Measurements from ENCODE around the gene FOXL3.
"Not testable (repeated sequence)": the region's sequence is repeated elsewhere in the genome, so short reads cannot be mapped to it uniquely, and the experiment has no call there.

FOXL3 gene

GRCh38 chr7:326809-327232 is 36.9 kb downstream of the FOXL3 start:
- no peak for FAIRE-seq

GRCh38 chr7:327233-327931 is 37.4 kb downstream of the FOXL3 start:
- no peak for FAIRE-seq

DNA sequence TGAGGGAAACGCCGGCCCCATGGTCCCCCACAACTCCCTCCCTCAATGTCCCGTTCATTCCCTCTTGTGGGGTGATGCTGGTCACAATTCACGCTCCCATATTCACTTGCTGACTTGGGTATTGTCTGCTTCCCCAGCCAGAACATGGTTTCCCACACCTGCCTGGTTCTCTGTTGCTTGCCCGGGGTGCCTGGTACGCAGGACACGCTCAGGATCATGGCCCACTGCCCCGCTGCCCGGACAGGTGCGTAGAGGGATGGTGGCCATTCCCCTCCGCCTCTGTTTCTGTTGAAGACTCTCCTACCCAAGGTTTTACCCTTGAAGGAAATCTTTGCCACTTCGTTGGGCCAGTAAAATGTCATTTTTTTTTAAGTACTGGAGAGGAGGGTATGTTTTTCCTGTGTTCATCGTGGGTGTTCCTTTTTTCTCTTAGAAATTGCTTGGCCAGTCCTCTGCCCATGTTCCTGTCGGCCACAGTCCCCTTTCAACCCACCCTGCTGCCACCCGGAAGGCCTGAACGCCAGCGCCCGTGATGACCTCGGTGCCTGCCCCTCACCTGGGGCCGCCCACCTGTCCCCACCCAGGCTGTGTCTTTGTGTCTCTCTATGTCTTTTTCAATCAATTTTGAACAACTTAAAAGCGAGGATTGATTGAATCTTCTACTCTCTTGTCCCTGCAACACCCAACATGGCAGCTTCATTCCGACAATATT is 38.2 kb downstream of the FOXL3 start:
- FAIRE-seq: no peak

- no peak for FAIRE-seq
Observed at GRCh38 chr7:329691-330281, 39.8 kb downstream of the FOXL3 start.

DNA sequence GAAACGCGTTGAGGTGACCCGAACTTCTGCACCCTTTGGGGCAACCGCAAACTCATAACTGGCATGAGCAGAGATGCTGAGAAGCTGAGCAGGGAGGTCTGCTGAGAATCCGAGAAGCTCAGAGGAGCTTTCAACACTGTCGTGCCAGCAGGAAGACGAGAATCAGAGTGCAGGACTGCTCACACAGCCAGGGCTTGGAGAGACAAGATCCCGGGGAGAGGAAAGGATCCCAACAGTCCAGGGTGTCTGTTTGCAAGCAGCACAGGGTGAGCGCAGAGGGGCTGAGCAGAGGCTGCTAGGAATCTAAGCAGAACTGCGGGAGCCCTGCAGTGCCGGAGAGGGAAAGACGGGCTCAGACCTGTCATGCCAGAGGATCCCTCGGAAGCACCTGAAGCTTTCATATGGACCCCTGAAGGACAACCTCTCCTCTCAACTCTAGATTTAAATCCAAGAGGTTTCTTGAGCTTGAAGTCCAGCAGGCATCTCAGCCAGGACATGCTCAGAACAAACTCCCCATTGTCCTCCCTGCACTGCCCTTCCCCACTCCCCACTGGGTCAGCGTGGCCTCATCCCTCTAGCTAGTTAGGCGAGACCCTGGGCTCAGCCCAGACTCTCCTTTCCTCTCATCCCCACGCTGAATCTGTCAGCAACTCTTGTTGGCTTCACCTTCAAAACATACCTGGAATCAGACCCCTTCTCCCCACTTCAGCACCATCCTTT is 40.7 kb downstream of the FOXL3 start:
- no peak for FAIRE-seq

DNA sequence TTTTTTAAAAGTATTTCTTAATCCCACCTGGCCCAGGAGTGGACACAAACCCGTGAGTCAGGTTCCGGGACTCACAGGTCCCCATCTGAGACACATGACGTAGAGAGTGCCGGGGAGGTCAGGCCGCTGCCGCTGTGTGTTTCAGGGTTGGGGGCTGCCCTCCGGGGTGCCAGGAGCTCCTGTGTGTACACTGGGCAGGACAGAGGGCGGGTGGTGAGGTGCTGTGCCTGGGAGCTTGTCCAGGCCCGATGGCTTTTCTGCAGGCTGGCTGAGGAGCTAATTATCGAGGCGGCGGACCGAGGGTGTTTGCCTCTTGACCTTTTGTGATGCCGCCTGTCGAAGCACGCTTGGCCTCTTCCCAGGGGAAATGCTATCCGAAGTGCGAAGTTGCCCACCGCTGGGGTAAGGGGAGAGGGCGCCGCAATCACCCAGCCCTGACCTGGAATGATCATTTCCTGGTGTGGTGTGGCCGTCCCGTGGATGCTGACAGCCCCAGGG is 42.1 kb downstream of the FOXL3 start:
- FAIRE-seq: no peak

DNA sequence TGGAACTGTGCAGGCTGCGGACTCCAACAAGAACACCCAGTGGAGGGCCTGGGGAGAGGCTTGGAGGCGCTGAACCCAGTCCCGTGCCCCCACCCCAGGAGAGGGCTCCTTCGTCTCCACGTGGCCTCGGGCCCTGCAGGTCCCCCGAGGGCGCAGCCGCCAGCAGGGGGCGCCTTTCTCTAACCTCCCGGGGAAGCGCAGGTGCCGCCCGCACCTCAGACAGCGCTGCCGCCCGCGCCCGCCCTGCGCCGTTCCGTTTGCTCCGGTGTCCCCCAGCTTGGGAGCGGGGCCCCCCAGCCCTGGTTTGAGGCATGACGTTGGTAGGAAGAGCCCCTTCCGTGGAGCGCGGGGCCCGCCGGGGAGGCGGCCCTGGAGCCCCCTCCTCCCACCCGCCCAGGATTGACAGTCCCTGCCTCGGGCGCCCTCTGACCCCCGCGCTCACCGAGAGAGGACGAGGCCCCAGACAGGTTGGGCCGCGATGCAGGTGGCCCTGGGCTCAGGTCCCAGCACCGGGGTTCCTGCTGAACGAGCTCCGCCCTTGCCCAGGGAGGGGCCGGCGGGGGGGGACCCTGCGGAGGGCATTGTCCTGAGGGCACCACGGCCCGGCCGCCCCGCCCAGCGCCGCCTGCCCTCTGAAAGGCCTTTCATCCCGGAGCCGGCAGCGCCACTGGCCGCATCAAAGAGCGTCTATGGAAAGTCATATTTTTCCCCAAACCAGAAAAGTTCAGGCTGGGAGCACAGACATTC is 42.8 kb downstream of the FOXL3 start:
- FAIRE-seq: no peak

DNA sequence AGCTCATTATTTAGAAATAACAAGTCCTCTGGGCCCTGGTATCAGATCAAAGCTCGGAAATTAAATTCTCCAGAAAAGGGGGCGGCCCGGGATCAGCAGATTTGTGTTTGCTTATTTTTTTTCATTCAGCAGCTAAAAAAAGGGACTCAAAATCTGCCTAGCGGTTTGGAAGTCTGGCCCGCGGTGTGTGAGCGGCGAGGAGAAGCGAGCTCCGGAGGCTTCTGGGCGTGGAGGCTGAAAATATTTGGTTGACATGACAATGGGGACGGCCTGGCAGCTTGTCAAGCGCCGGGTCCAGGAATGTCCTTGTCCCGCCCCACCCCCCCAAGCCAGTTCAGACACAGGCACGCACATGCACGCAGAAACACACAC is 43.4 kb downstream of the FOXL3 start:
- FAIRE-seq: no peak

DNA sequence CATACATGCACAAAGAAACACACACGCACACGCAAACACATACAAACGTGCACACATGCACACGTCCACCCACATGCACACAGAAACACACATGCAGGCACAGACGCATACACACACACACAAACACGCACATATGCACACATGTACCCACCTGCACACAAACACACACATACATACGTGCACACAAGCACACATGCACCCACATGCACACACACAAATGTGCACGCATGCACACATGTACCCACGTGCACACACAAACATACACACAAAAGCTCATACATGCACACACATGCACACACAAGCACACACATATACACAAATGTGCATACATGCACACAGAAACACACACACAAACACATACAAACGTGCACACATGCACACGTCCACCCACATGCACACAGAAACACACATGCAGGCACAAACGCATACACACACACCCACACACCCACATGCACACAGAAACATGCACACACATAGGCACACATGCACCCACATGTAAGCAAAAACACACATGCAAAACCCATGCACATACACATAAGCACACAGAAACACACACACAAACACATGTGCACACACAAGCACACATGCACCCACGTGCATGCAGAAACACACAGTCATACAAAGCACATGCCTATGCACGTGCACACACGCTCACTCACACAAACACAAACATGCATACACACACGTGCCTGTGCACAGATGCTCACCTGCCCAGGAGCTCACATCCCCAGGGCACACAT is 44.8 kb downstream of the FOXL3 start:
- no peak for FAIRE-seq

GRCh38 chr7:335358-336148 is 45.6 kb downstream of the FOXL3 start:
- FAIRE-seq: no peak

GRCh38 chr7:336149-336533 is 46.2 kb downstream of the FOXL3 start:
- not testable (repeated sequence) for FAIRE-seq

DNA sequence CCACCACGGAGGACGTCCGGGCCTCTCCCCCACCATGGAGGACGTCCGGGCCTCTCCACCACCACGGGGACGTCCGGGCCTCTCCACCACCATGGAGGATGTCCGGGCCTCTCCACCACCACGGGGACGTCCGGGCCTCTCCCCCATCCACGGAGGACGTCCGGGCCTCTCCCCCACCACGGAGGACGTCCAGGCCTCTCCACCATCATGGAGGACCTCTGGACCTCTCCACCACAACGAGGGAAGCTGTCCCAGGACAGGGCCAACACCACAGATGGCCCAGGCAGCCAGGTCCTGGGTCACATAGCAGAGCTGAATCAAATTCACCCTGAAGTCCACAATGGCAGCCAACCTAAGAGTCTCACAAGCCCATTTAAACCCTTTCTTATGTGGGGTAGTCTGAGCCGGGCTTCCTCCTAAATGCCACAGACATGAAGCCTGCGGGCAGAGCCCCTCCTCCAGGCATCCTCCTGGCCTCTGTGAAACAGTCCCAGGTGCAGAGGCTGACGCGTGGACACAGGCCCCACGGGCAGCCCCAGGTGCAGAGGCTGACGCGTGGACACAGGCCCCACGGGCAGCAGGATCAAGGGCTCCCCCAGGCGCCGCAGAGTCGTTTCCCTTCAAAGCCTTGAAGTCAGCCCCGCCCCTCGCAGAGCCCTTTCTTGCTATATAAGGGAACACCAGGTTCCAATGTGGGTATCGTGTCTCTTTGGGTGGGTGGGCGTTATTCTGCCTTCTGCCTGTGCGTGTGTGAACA is 47.0 kb downstream of the FOXL3 start:
- FAIRE-seq: no peak

DNA sequence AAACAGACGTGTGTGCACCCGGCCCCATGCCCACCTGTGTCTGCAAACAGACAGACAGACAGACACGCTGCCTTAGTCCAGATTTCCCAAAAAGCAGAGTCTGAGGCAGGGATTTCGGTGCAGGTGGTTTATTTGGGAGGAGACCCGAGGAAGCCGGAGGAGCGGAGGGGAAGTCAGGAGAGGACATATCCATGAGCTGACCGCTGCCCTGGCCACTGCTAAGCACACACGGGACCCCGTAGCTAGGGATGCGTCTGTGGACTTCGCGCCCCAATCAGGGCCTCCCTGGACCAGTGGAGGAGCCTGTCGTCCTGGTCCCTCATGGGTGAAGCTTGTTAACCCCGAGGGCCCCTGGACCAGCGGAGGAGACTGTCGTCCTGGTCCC is 47.6 kb downstream of the FOXL3 start:
- FAIRE-seq: no peak

DNA sequence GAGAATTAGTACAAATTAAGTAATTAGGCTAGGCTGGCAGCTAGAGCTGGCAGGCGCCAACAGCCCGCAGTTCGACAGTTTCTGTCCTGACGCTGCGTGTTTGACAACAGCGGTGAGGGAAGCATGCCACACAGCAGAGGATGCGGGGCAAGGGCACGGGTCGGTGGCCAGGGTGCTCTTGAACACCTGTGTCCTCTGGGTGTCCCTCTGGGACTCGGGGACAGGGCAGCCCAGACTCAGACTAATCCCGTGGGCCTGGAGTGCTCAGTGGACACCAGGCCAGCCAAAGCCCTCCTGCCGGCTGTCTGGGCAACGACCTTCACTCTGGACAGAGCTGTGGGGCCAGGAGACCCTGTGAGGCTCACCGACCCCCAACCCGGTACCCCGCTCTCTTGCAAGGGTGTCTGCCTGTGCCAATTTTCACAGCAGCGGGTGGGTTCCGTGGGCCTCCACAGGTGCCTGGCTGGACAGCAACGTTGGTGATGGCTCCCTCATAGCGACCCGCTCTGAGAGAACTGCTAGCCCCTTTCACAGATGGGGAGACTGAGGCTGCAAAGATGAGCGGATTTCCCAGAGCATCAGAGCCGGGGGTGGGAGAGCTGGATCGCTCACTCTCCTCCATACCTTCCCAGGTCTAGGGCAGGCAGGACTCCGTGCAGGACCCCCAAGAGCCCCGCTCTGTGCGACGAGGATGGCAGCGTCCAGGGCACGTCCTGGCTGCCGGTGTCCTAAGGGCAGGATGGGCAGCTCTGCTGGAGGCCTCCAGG is 48.5 kb downstream of the FOXL3 start:
- no peak for FAIRE-seq

- no peak for FAIRE-seq
Observed at GRCh38 chr7:339062-339342, 49.0 kb downstream of the FOXL3 start.

DNA sequence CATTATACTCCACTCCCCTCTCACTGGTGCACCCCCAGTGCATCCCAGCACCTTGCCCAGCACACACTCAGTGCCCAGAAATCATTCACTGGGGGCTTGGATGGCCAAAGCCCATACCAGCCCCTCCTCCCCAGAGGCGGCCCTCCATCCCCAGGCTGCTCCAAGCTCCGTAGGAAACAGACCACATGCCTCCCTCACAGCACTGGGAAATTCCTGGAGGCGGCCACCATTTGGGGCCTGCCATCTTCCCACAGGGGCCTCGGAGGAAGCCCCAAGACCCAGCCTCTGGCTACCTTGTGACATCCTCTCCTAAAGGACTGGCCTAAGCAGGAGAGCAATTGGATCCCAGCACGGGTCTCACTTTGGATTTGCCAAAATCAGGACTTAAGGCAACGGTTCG is 49.7 kb downstream of the FOXL3 start:
- no peak for FAIRE-seq

DNA sequence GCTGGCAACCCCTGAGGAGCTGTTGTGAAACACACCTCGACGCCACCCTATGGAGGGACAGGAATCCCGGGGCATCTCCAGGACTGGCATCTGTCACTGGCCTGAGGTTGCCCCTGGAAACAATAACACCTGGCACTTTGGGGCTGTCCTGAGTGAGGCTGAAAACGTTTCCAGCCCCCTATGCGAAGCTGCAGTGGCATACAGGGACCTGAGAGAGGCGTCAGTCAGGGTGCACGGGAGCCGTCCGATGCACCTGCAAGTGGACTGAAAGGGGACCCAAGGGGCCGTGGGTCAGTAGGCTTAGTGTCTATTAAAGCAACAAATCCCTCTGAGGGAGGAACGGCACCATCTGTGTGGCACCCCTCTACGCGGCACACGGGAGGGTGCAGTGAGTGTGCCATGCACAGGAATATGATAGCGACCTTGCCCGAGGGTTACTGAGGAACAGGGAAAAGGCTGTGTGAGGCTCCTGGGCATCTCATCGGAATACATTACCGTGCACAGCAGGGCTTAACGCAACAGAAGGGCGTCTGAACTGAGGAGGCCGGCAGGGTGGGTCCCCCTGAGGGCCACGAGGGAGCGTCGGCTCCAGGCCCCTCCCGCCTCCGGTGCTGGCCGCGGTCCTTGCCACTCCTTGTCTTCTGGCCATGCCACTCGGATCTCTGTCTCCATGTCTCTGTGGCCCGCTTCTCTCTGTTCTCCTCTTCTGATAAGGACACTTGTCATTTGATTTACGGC is 50.4 kb downstream of the FOXL3 start:
- no peak for FAIRE-seq

Data from endometrium (tissue), 2 donors.